Adrenal gland (tissue), 5 donors: ENCODE measurements around the gene IQSEC1.

Experiments used
- CTCF ChIP-seq, 6 experiments: fragments of 450-650 bp in 4 of 6; fragments of 200-600 bp in 2 of 6; sonication (generic) in 1 of 6; IDR thresholded peaks; 1 replicate in 5 of 6; 2 replicates in 1 of 6; pipeline versions ENCODE4 v1.5.1 to v1.8.0; 2016 to 2021; ENCODE audit warnings: antibody characterized with exemption in 6 of 6, mild to moderate bottlenecking in 2 of 6, moderate library complexity in 1 of 6
- POLR2A ChIP-seq, 2 donors: fragments of 450-650 bp; IDR thresholded peaks; one replicate each; pipeline ENCODE4 v1.6.1; 2017; ENCODE audit warnings: antibody characterized with exemption in 2 of 2, mild to moderate bottlenecking in 2 of 2, moderate library complexity in 1 of 2
- donor health status: DM: no; HTN: no; CAD: no.

GRCh38 chr3:13086531-13086981, 13.3 kb upstream of the IQSEC1 start:
- TF ChIP-seq CTCF (IDR thresholded peaks at IDR 0.05) = no peak
- no peak for TF ChIP-seq POLR2A (IDR thresholded peaks at IDR 0.05)
